NCI-H2227 (cell line): ENCODE measurements around the gene GNB5.
"Not testable (repeated sequence)": the region's sequence is repeated elsewhere in the genome, so short reads cannot be mapped to it uniquely, and the experiment has no call there.

Experiments used
- DNase-seq: peaks from one replicate; lab custom pipeline; 2025; ENCODE audit not compliant: unreplicated experiment; lab: John Stamatoyannopoulos, UW

Gene GNB5

DNA sequence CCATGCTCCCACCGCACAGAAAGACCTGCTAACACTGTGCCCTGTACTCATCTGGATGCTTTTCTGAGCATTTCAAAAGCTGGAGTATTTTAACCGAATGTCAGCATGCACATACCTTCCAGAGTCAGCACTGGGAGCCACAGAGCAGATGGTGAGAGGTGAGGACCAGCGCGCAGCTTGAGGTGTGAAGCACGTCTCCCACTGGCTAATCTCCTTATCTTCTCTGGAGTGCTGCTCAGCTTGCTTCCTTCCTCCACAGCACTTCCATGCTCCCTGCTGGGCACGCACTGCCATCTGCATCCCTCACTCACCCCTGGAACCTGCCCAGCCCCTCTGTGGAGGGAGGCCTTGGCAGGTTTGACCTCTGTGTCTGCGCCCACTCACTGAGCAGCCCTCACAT lies at the start of gene GNB5:
GNB5 (minus strand) TSS at position 186 of the 400 bp plus-strand sequence. CDS start 6,716 bp downstream, outside the sequence.
- DNase-seq = no peak

DNA sequence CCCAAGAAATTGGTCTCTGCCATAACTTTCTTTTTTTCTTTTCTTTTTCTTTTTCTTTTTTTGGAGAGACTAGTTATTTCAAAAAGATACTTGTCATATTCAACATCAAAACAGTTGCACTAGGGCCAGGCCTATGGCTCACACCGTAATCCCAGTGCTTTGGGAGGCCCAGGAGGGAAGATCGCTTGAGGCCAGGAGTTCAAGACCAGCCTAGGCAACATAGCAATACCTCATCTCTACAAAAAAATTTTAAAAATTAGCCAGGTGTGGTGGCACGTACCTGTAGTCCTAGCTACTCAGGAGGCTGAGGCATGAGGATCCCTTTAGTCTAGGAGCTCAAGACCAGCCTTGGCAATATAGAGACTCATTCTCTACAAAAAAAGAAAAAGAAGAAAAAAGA lies 49.0 kb upstream of the GNB5 start:
- DNase-seq = no peak

GRCh38 chr15:52238989-52239525 lies 47.9 kb upstream of the GNB5 start:
- DNase-seq = not testable (repeated sequence)

DNA sequence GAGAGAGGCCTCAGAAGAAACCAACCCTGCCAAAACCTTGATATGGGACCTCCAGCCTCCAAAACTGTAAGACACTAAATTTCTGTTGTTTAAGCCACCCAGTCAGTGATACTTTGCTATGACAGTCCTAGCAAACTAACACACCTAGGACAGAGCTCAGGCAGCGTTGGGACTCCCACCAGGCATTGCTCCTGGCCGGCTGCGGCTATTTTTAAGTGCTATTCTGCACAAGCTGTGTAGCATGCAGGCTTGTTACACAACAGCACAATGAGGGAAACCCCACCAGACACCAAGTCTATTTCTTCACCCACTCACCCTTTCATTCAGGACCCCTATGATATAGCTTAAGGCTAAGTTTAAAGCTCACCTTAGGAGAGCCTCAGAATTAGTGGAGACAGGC lies 47.0 kb upstream of the GNB5 start:
- no peak for DNase-seq

DNA sequence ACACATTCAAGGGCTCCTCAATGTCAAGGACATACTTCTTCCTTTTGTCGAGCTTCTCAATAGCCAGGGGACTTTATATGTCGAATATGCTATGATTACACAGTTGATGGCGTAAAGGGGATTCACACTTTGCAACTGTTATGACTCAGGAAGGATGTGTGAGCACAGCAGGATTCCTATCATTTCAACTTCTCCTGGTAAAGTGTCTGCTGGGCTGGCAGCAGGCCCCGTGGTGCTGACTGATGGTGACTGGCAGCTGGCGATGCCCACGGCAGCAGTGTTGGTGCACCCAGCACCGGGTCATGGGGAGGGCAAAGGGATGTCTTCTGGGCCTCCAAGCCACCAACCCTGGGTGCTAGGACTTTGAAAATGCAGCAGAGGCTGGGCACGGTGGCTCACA lies 44.8 kb upstream of the GNB5 start:
- DNase-seq = no peak

DNA sequence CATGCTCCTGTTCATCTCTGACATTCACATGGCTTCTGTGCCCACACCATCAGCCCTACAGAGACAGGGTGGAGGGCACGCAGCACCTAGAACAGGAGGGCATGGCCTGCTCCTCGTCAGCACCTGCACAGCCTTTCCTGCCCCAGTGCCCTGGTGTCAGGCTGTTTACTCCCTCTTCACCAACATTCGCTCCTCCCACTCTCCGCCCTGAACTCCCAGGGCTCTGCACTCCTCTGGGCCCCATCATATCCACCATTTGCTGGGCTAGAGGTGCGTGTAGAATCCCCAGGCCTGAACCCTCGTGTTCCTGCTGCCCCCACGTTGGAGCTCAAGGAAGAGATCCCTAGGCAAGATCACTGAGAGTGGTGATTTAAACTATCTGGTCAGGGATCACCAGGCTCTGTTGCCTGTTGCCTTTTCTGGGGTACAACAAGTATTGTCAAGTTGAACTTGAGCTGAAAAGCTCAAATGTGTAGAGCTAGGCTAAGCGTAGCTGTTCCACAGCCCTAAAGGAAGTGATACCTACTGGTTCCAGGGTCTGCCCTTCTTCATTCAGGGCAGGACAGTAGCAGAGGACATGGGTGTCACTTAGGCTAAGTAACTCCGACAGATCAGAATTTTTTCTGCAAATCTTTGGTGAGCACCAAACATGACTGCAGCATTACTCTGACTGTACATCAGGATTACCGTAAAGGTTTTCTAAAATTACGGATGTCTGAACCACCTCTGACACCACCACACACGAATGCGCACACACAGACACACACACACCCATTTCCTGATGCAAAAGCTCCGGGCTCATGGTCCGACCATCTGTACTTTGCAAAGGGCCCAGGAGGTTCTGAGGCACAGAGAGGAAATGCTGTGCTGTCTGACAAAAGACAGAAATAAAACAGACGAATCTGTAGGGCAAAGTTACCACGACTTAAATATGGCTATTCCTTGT lies 43.7 kb upstream of the GNB5 start:
- DNase-seq = no peak

- DNase-seq = no peak
Measured at GRCh38 chr15:52233405-52233804, 42.2 kb upstream of the GNB5 start.

GRCh38 chr15:52232327-52232726 lies 41.1 kb upstream of the GNB5 start:
- DNase-seq = no peak

GRCh38 chr15:52230073-52230472 lies 38.9 kb upstream of the GNB5 start:
- DNase-seq = no peak

DNA sequence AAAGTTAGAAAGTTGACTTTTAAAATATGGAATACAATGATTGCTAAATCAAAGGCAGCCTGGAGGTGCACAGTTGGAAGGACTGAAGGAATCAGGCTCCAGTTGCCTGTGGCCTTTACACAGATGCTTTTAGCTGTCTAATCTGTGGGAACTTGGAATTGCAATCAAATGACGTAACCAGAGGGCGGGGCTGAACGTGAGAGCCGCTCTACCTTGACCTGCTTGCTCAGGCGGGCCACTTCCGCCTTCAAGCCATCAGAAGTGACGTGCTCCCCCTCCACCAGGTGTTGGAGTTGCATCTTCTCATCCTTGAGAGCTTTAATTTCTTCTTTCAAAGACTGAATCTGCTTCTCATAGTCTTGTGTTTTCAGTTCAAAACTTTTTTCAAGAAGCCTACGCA lies 37.7 kb upstream of the GNB5 start:
- peak; percentile 5 for DNase-seq

GRCh38 chr15:52227456-52227855 lies 36.3 kb upstream of the GNB5 start:
- peak; percentile 78 for DNase-seq

GRCh38 chr15:52225230-52225629 lies 34.0 kb upstream of the GNB5 start:
- DNase-seq = no peak

DNA sequence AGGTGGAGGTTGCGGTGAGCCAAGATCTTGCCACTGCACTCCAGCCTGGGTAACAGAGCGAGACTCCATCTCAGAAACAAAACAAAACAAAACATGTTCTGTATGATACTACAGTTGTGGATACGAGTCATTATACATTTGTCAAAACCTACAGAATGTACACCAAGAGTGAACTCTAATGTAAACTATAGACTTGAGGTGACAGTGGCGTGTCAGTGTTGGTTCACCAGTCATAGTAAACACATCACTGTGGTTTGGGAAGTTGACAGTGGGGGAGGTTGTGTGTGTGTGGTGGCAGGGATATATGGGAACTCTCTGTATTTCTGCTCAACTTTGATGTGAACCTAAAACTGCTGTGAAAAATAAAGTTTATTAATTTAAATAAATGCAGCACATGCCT lies 33.0 kb upstream of the GNB5 start:
- DNase-seq = no peak

- DNase-seq = no peak
Measured at GRCh38 chr15:52221730-52222129, 30.5 kb upstream of the GNB5 start.

- DNase-seq = no peak
Measured at GRCh38 chr15:52220937-52221660, 29.9 kb upstream of the GNB5 start.

DNA sequence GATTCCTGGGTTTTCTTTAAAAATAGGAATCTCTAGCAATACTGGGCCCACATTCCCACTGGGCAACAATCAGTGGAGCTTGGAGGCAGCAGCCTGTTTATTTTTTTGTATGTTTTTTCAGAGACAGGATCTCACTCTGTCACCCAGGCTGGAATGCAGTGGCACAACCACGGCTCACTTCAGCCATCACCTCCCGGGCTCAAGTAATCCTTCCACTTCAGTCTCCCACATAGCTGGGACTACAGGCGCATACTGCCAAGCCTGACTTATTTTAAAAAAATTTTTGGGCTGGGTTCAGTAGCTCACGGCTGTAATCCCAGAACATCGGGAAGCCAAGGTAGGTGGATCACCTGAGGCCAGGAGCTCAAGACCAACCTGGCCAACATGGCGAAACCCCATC lies 29.1 kb upstream of the GNB5 start:
- no peak for DNase-seq

DNA sequence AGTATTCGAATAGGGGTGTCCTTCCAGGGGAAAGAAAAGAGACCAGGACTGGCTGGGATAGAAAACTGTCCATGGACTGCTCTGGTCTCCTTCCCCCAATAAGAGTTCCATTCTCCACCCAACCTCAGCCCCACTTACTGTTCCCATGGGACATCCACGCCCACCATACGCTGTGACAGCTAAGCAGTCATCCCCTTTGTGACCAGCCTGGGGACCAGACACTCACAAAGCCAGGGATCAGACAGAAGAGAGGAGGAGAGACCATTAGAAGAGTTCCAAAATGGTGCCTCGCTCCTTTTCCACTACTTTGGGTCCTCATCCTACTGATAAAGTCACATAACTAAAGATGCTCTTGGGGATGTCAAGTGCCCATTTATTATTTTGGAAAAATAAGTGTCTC lies 27.6 kb upstream of the GNB5 start:
- DNase-seq = no peak

DNA sequence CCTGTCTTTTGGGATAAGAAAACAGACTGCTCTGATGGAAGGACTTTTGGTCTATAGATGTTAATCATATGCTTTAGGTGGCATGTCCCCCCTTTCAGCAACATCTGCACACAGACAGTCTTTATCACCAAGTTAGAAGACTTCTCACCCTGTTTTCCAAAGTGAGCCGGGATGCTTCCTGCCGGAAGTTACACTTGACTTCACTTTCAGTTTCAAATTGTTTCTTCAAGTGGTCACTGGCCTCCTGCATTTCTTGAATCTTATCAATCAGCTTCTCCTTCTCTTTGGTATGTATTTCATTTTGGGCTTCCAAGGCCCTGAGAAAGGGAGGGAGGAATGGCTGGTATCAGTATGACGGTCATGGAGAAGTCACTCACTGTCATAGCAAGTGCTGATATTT lies 27.2 kb upstream of the GNB5 start:
- DNase-seq = no peak

DNA sequence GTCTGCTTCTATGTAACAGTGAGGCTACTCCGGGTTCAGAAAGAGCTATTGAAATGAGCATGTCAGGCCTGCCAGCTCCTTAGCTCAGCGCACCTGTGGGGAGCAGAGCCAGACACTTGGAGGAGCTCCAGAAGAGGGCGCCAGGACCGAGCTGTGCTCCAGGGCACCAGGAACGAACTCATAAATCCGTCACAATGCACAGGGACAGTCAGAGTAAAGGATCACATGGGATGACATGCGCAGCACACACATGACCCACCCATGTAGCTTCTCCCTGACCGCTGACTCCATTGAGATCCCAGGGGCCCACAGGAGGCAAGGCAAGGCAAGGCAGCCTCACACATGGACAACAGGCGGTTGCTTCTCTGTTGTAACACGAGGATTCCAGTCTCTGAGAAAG lies 26.0 kb upstream of the GNB5 start:
- DNase-seq = no peak

DNA sequence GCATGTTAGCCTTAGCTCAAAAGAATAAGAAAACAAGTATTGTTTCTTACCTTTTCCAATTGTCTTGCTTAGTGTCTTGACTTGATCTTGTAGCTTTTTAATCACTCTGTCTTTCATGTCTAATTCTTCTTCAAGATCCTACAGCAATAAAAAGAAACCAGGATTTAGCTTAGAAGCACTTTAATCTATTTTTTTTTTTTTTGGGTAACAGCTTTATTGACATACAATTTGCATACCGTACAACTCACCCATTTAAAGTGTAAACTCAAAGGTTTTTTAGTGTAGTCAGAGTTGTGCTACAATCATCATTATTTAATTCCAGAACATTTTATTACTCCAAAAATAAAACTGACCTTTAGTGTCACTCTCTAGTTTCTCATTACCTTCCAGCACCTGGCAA lies 23.4 kb upstream of the GNB5 start:
- DNase-seq = no peak

- no peak for DNase-seq
Measured at GRCh38 chr15:52213206-52213605, 22.0 kb upstream of the GNB5 start.
